ENCODE results near the gene LAGE3. TPM values are rescaled to one million over a fixed set of nuclear protein-coding genes. Genes with fewer than 3 reads are reported as not detected.
A peak's percentile ranks its signal among the peaks of the same experiment; 100 is the strongest.

LAGE3 gene
- total and polyA plus RNA-seq, 3 donors from 2014 or later, result 12.4 to 30.9 (median 29.1) TPM

GRCh38 chrX:154443992-154444754, 34.9 kb downstream of the LAGE3 start, which contains the start of gene FAM50A:
TSS of gene FAM50A (plus strand) at chrX:154444141. CDS start at chrX:154444236, 95 bp downstream.
- peaks cover 5% of the 10 kb centered on the region for H3K4me1 ChIP-seq
- peak within 1 kb of the TSS; percentile 57 to 58 for H3K4me3 ChIP-seq
- TF ChIP-seq POLR2A (IDR thresholded peaks at IDR 0.05), result no peak
- peak; percentile 82 for DNase-seq
- no peaks in the 10 kb centered on the region for H3K27me3 ChIP-seq
- no peaks in the 10 kb centered on the region for H3K9me3 ChIP-seq
- H3K27ac ChIP-seq, result peak within 1 kb of the TSS; percentile 76 to 83
- no peaks in the 10 kb centered on the region for H3K36me3 ChIP-seq (ENCODE audit: low read depth, missing control alignments)
- intact Hi-C loops (cut with DNase I; ENCODE audit: low total_unique reads), result no loop called here
- WGBS, 2 donors, result no CpG with 5 or more reads among the region's 94 CpGs

- Histone ChIP-seq H3K36me3 (ENCODE audit: low read depth, missing control alignments) (no peaks in the 10 kb centered on the region), H3K9me3 (no peaks in the 10 kb centered on the region), H3K27ac (peak overlapping the region; percentile 72 to 83), H3K4me1 (peaks cover 5% of the 10 kb centered on the region), H3K4me3 (no peak overlapping the region), H3K27me3 (no peaks in the 10 kb centered on the region)
- no peak for TF ChIP-seq POLR2A (IDR thresholded peaks at IDR 0.05)
- TF ChIP-seq, protein P1, sequence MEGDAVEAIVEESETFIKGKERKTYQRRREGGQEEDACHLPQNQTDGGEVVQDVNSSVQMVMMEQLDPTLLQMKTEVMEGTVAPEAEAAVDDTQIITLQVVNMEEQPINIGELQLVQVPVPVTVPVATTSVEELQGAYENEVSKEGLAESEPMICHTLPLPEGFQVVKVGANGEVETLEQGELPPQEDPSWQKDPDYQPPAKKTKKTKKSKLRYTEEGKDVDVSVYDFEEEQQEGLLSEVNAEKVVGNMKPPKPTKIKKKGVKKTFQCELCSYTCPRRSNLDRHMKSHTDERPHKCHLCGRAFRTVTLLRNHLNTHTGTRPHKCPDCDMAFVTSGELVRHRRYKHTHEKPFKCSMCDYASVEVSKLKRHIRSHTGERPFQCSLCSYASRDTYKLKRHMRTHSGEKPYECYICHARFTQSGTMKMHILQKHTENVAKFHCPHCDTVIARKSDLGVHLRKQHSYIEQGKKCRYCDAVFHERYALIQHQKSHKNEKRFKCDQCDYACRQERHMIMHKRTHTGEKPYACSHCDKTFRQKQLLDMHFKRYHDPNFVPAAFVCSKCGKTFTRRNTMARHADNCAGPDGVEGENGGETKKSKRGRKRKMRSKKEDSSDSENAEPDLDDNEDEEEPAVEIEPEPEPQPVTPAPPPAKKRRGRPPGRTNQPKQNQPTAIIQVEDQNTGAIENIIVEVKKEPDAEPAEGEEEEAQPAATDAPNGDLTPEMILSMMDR (IDR thresholded peaks at IDR 0.05), result no peak
- no peak for DNase-seq
- intact Hi-C loops (cut with DNase I; ENCODE audit: low total_unique reads), result no loop called here
- 5 to 10% methylated on average over 8 to 9 of the region's 10 CpGs for WGBS, 2 donors
Observed at GRCh38 chrX:154443479-154443910, 35.6 kb downstream of the LAGE3 start.

DNA sequence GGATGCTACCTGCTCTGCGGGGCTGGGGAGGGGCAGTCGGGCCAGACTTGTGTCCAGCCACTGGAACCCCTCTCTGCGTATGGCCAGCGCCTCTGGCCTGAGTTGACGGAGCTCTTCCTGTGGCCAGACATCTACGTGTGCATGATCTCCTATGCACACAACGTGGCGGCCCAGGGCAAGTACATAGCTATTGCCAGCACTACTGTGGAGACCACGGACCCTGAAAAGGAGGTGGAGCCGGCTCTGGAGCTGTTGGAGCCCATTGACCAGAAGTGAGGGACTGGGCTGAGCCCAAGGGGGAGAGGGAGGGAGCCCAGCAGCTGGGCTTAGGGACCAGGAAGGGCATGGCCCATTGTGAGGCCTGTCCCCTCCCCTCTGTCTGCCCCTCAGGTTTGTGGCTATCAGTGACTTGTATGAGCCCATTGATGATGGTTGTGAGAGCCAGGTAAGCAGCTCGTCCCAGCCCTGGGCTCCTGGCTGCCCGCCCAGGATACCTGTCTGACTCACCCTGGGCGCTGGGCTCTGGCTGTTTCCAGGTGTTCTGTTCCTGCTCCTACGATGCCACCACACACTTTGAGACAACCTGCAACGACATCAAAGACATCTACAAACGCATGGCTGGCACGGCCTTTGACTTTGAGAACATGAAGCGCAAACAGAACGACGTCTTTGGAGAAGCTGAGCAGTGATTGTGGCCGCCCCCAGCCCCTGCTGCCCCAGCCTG, 36.9 kb downstream of the LAGE3 start:
- TF ChIP-seq, protein P1 (IDR thresholded peaks at IDR 0.05), result no peak
- TF ChIP-seq POLR2A (IDR thresholded peaks at IDR 0.05), result no peak
- WGBS, 2 donors, result 93 to 100% methylated on average over 4 to 7 of the region's 21 CpGs
- Histone ChIP-seq H3K36me3 (ENCODE audit: low read depth, missing control alignments) (no peaks in the 10 kb centered on the region), H3K27ac (no peak overlapping the region), H3K4me3 (no peak overlapping the region), H3K4me1 (peaks cover 5% of the 10 kb centered on the region), H3K9me3 (no peaks in the 10 kb centered on the region), H3K27me3 (no peaks in the 10 kb centered on the region)
- intact Hi-C loops (cut with DNase I; ENCODE audit: low total_unique reads), result no loop called here
- no peak for DNase-seq

- no peaks in the 10 kb centered on the region for H3K27me3 ChIP-seq
- H3K27ac ChIP-seq, result no peak overlapping the region
- peaks cover 5% of the 10 kb centered on the region for H3K4me1 ChIP-seq
- H3K36me3 ChIP-seq (ENCODE audit: low read depth, missing control alignments), result no peaks in the 10 kb centered on the region
- WGBS, 2 donors, result 80 to 92% methylated on average over 2 to 6 of the region's 11 CpGs
- DNase-seq, result no peak
- TF ChIP-seq POLR2A (IDR thresholded peaks at IDR 0.05), result no peak
- TF ChIP-seq, protein P1 (IDR thresholded peaks at IDR 0.05), result no peak
- no peak overlapping the region for H3K4me3 ChIP-seq
- no peaks in the 10 kb centered on the region for H3K9me3 ChIP-seq
- intact Hi-C loops (cut with DNase I; ENCODE audit: low total_unique reads), result no loop called here
Observed at GRCh38 chrX:154441564-154441963, 37.5 kb downstream of the LAGE3 start.

- no peak for DNase-seq
- peaks cover 5% of the 10 kb centered on the region for H3K4me1 ChIP-seq
- H3K36me3 ChIP-seq (ENCODE audit: low read depth, missing control alignments), result no peaks in the 10 kb centered on the region
- TF ChIP-seq, protein P1 (IDR thresholded peaks at IDR 0.05), result no peak
- no peak for TF ChIP-seq POLR2A (IDR thresholded peaks at IDR 0.05)
- 87% methylated on average over 17 of the region's 17 CpGs; no CpG with 5 or more reads in 1 of the 2 donors for WGBS, 2 donors
- no peak overlapping the region for H3K4me3 ChIP-seq
- H3K9me3 ChIP-seq, result no peaks in the 10 kb centered on the region
- H3K27me3 ChIP-seq, result no peaks in the 10 kb centered on the region
- intact Hi-C loops (cut with DNase I; ENCODE audit: low total_unique reads), result no loop called here
- H3K27ac ChIP-seq, result no peak overlapping the region
Observed at GRCh38 chrX:154440623-154441357, 38.3 kb downstream of the LAGE3 start.
